ENCODE measurements around the gene SCFD2. TPM values are rescaled to one million over a fixed set of nuclear protein-coding genes. Genes with fewer than 3 reads are reported as not detected.

The SCFD2 gene
- total and polyA plus RNA-seq, 2 of the 8 experiments (the other 6 are each of a cell fraction or from before 2014, with no cell fraction given): 6.2 to 10.2 TPM

- TF ChIP-seq ATF3 (IDR thresholded peaks at IDR 0.05; ENCODE audit: insufficient read depth, low read depth, low read length) (no peak), NRF1 (IDR thresholded peaks at IDR 0.05; ENCODE audit: low read depth, low read length) (no peak), TAF1 (IDR thresholded peaks at IDR 0.05; ENCODE audit: low read depth, low read length) (no peak), SP4 (IDR thresholded peaks at IDR 0.05; ENCODE audit: low read length) (no peak), BRCA1 (IDR thresholded peaks at IDR 0.05; ENCODE audit: low read depth, low read length) (no peak)
These were observed 407.8 kb downstream of the SCFD2 start (continued) for GRCh38 chr4:52957835-52958631.

All from H1 (cell line).